Stimulated activated CD8-positive, alpha-beta memory T cell treated with anti-CD3 and anti-CD28 coated beads, Interleukin-2, amount 100 ng/mL, for 1 hour (primary cell): Measurements from ENCODE around the gene KIRREL3.

ENCODE experiments used
- DNase-seq, 2 donors: peaks; one replicate each; pipeline ENCODE4 v3.0.0-alpha.2; 2020; ENCODE audit warnings: low read depth in 2 of 2

KIRREL3 gene

GRCh38 chr11:126469311-126469710 lies 531.3 kb downstream of the KIRREL3 start:
- no peak for DNase-seq

GRCh38 chr11:126468102-126468521 lies 532.5 kb downstream of the KIRREL3 start:
- DNase-seq, result no peak

- no peak for DNase-seq
These were observed 533.1 kb downstream of the KIRREL3 start for GRCh38 chr11:126467471-126467870.

- DNase-seq, result no peak
These were observed 533.6 kb downstream of the KIRREL3 start for GRCh38 chr11:126467046-126467370.

- DNase-seq, result no peak
These were observed 534.1 kb downstream of the KIRREL3 start for GRCh38 chr11:126466236-126467045.

- no peak for DNase-seq
These were observed 534.9 kb downstream of the KIRREL3 start for GRCh38 chr11:126465573-126466188.

- no peak for DNase-seq
These were observed 535.8 kb downstream of the KIRREL3 start for GRCh38 chr11:126464796-126465195.

GRCh38 chr11:126462422-126462821 lies 538.1 kb downstream of the KIRREL3 start:
- no peak for DNase-seq

GRCh38 chr11:126461996-126462395 lies 538.6 kb downstream of the KIRREL3 start:
- DNase-seq, result no peak

- no peak for DNase-seq
These were observed 539.5 kb downstream of the KIRREL3 start for GRCh38 chr11:126461096-126461440.

- no peak for DNase-seq
These were observed 540.0 kb downstream of the KIRREL3 start for GRCh38 chr11:126460417-126461095.

- no peak for DNase-seq
These were observed 540.8 kb downstream of the KIRREL3 start for GRCh38 chr11:126459691-126460281.

- no peak for DNase-seq
These were observed 542.8 kb downstream of the KIRREL3 start for GRCh38 chr11:126457817-126458216.

GRCh38 chr11:126456783-126457542 lies 543.6 kb downstream of the KIRREL3 start:
- DNase-seq, result no peak

GRCh38 chr11:126456089-126456488 lies 544.5 kb downstream of the KIRREL3 start:
- no peak for DNase-seq

- DNase-seq, result no peak
These were observed 548.1 kb downstream of the KIRREL3 start for GRCh38 chr11:126452241-126453101.

GRCh38 chr11:126451211-126451802 lies 549.3 kb downstream of the KIRREL3 start:
- no peak for DNase-seq

- DNase-seq, result no peak
These were observed 549.8 kb downstream of the KIRREL3 start for GRCh38 chr11:126450806-126451205.

- DNase-seq, result no peak
These were observed 550.4 kb downstream of the KIRREL3 start for GRCh38 chr11:126450198-126450597.

- DNase-seq, result no peak
These were observed 554.0 kb downstream of the KIRREL3 start for GRCh38 chr11:126446581-126446980.
